CD4-positive, alpha-beta T cell (primary cell): ENCODE data around the gene OR2AJ1. TPM values are rescaled to one million over a fixed set of nuclear protein-coding genes. Genes with fewer than 3 reads are reported as not detected.

Source experiments
- ATAC-seq: fragments of 200-7000 bp; cut with Tn5 transposase; one replicate; pipeline ENCODE4 v1.10.0; 2022; ENCODE audit warnings: mild to moderate bottlenecking; ENCODE audit not compliant: poor library complexity
- CTCF ChIA-PET: fragments of 350-600 bp; sonication (Branson Sonifier 250); formaldehyde crosslinking; loops from one replicate; lab custom pipeline; 2021; ENCODE audit warnings: antibody characterized with exemption, inconsistent platforms; lab: Charles Lee
- POLR2A ChIA-PET: fragments of 350-600 bp; sonication (Branson Sonifier 250); formaldehyde crosslinking; loops from one replicate; lab custom pipeline; 2021; ENCODE audit warnings: antibody characterized with exemption, inconsistent platforms; lab: Charles Lee
- DNase-seq, 14 experiments: peaks; one replicate each; pipeline ENCODE4 v3.0.0-alpha.2; 2013 to 2020; ENCODE audit warnings: mixed read lengths in 2 of 14
- H3K27ac ChIP-seq, 2 donors: one replicate each; pipeline versions ENCODE4 v1.5.1 to v1.7.0; 2013; ENCODE audit warnings: low read length in 2 of 2, low read depth in 1 of 2, mild to moderate bottlenecking in 1 of 2
- H3K27me3 ChIP-seq, 2 experiments: 1 replicate in 1 of 2; 2 replicates in 1 of 2; pipeline versions ENCODE4 v1.6.1 to v1.7.0; 2013; ENCODE audit warnings: low read length in 2 of 2, control low read depth in 1 of 2, mild to moderate bottlenecking in 1 of 2, moderate library complexity in 1 of 2; ENCODE audit not compliant: insufficient read depth in 2 of 2, control insufficient read depth in 1 of 2
- H3K36me3 ChIP-seq: one replicate; pipeline ENCODE4 v1.6.1; 2013; ENCODE audit warnings: low read length, control low read depth; ENCODE audit not compliant: insufficient read depth
- H3K4me1 ChIP-seq: one replicate; pipeline ENCODE4 v1.6.1; 2013; ENCODE audit warnings: low read length, control low read depth; ENCODE audit not compliant: insufficient read depth
- H3K4me3 ChIP-seq: one replicate; pipeline ENCODE4 v1.5.1; 2013; ENCODE audit warnings: mild to moderate bottlenecking, low read length, moderate library complexity
- H3K9me3 ChIP-seq, 2 experiments: 1 replicate in 1 of 2; 2 replicates in 1 of 2; pipeline versions ENCODE4 v1.6.1 to v1.7.0; 2013; ENCODE audit warnings: low read length in 2 of 2, mild to moderate bottlenecking in 2 of 2, control low read depth in 1 of 2, moderate library complexity in 1 of 2; ENCODE audit not compliant: control insufficient read depth in 1 of 2, insufficient read depth in 1 of 2
- H3K27ac Mint-ChIP-seq: one replicate; pipeline ENCODE4 v1.8.0; 2020; ENCODE audit warnings: mixed read lengths
- H3K27me3 Mint-ChIP-seq: one replicate; pipeline ENCODE4 v1.8.0; 2021; ENCODE audit warnings: mixed read lengths
- H3K36me3 Mint-ChIP-seq: one replicate; pipeline ENCODE4 v1.8.0; 2021; ENCODE audit warnings: low read depth, mixed read lengths
- H3K4me1 Mint-ChIP-seq: one replicate; pipeline ENCODE4 v1.8.0; 2021; ENCODE audit warnings: low read depth, mixed read lengths
- H3K4me3 Mint-ChIP-seq: one replicate; pipeline ENCODE4 v1.8.0; 2020; ENCODE audit warnings: mild to moderate bottlenecking, mixed read lengths
- H3K9me3 Mint-ChIP-seq: one replicate; pipeline ENCODE4 v1.8.0; 2020; ENCODE audit warnings: mixed read lengths
- intact Hi-C, 2 experiments: fragments of 100-400 bp; cut with DNase I in 1 of 2; cut with micrococcal nuclease in 1 of 2; formaldehyde crosslinking; loops; one replicate each; pipeline versions ENCODE4 v1.15.1 to v1.9.0; 2023 to 2025; cut with DNase I, micrococcal nuclease
- total RNA-seq, 174 experiments: library from RNA in 2 of 174; stranded (reverse) in 2 of 174; gene quantifications; one replicate each; pipeline ENCODE4 v1.2.3 and lab custom pipeline; 2021 to 2026
- TF ChIP-seq, protein P1 (sequence below): fragments of 200-600 bp; IDR thresholded peaks from one replicate; pipeline ENCODE4 v1.8.0; 2022; ENCODE audit warnings: antibody characterized with exemption, mild to moderate bottlenecking

OR2AJ1 gene
- total RNA-seq, 2 experiments from 2014 or later: not detected

DNA sequence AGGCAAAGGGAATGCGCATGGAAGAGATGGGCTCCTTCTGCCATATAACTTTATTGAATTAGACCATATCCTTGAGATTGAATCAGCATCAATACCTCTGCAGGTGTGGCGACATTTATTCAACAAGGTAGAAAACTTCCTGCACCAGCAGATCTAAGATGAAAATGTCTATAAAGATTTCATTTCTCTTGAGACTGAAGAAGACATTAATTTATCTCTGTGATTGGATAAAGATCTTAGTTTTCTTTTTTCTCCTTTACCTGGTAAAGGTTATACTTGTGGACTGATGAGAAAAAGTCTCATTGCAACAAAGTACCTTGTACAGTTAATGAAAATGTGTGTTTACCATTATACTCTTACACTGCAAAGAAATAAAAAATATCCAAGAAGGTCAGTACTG is 4.7 kb upstream of the OR2AJ1 start, which contains the start of gene OR2T8:
TSS of gene OR2T8 (plus strand) at position 301 of the 400 bp plus-strand sequence. CDS start 766 bp downstream, outside the sequence.
- no peak within 1 kb of the TSS for H3K27ac ChIP-seq
- H3K27me3 ChIP-seq: no peaks in the 10 kb centered on the region
- H3K4me1 ChIP-seq: no peaks in the 10 kb centered on the region
- ChIA-PET POLR2A (no interaction called here), CTCF (no interaction called here)
- Mint-ChIP-seq H3K27me3 (peaks cover 18% of the 10 kb centered on the region), H3K27ac (no peak within 1 kb of the TSS), H3K4me3 (no peak within 1 kb of the TSS), H3K9me3 (no peaks in the 10 kb centered on the region), H3K36me3 (no peaks in the 10 kb centered on the region), H3K4me1 (no peaks in the 10 kb centered on the region)
- no peaks in the 10 kb centered on the region for H3K36me3 ChIP-seq
- ATAC-seq: no peak
- no peak within 1 kb of the TSS for H3K4me3 ChIP-seq
- TF ChIP-seq, protein P1, sequence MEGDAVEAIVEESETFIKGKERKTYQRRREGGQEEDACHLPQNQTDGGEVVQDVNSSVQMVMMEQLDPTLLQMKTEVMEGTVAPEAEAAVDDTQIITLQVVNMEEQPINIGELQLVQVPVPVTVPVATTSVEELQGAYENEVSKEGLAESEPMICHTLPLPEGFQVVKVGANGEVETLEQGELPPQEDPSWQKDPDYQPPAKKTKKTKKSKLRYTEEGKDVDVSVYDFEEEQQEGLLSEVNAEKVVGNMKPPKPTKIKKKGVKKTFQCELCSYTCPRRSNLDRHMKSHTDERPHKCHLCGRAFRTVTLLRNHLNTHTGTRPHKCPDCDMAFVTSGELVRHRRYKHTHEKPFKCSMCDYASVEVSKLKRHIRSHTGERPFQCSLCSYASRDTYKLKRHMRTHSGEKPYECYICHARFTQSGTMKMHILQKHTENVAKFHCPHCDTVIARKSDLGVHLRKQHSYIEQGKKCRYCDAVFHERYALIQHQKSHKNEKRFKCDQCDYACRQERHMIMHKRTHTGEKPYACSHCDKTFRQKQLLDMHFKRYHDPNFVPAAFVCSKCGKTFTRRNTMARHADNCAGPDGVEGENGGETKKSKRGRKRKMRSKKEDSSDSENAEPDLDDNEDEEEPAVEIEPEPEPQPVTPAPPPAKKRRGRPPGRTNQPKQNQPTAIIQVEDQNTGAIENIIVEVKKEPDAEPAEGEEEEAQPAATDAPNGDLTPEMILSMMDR: no peak
- no peaks in the 10 kb centered on the region for H3K9me3 ChIP-seq
- intact Hi-C loops: no loop called here
- DNase-seq: no peak

DNA sequence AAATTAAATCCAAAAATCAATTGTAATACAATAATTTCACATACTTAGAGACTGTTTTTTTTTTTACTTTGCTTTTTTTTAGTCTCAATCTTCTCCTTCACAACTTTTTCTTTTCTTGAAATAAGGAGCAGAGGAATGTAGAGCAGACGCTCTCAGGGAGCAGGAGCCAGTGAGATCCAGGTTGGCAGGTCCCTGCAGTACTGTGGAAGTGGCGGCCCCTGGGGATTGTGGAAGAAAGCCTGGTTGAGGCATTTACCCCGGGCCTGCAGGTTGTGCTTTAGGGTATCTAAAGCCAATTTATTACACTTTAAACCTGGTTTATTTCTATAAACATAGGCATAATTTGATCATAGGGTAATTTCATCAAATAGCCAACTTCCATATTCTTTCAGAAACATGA is 748 bp upstream of the OR2AJ1 start:
- CTCF ChIA-PET: no interaction called here

DNA sequence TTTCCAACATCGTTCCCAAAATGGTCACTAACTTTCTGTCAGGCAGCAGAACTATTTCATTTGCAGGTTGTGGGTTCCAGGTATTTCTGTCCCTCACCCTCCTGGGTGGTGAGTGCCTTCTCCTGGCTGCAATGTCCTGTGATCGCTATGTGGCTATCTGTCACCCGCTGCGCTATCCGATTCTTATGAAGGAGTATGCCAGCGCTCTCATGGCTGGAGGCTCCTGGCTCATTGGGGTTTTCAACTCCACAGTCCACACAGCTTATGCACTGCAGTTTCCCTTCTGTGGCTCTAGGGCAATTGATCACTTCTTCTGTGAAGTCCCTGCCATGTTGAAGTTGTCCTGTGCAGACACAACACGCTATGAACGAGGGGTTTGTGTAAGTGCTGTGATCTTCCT is 9.3 kb downstream of the OR2AJ1 start:
- no peaks in the 10 kb centered on the region for H3K36me3 ChIP-seq
- ATAC-seq (no peak), DNase-seq (no peak)
- POLR2A ChIA-PET: no interaction called here
- no peaks in the 10 kb centered on the region for H3K27me3 ChIP-seq
- H3K4me3 Mint-ChIP-seq: no peak overlapping the region
- TF ChIP-seq, protein P1: no peak
- H3K4me1 Mint-ChIP-seq: peaks cover 6% of the 10 kb centered on the region
- H3K36me3 Mint-ChIP-seq: no peaks in the 10 kb centered on the region
- peaks cover 0 to 22% of the 10 kb centered on the region in 2 experiments for H3K9me3 ChIP-seq
- H3K27me3 Mint-ChIP-seq: no peaks in the 10 kb centered on the region
- no peak overlapping the region for H3K4me3 ChIP-seq
- no peak overlapping the region for H3K27ac ChIP-seq
- H3K27ac Mint-ChIP-seq: no peak overlapping the region
- intact Hi-C loops: no loop called here
- CTCF ChIA-PET: no interaction called here
- H3K9me3 Mint-ChIP-seq: peaks cover 3% of the 10 kb centered on the region
- peaks cover 8% of the 10 kb centered on the region for H3K4me1 ChIP-seq

More for the DNA sequence above, 748 bp upstream of the OR2AJ1 start:
- intact Hi-C loops: no loop called here
- DNase-seq (no peak), ATAC-seq (no peak)
- no peak overlapping the region for H3K27ac Mint-ChIP-seq
- H3K9me3 ChIP-seq: peaks cover 0 to 3% of the 10 kb centered on the region in 2 experiments
- no peaks in the 10 kb centered on the region for H3K36me3 Mint-ChIP-seq
- H3K27me3 ChIP-seq: no peaks in the 10 kb centered on the region
- no peaks in the 10 kb centered on the region for H3K27me3 Mint-ChIP-seq
- no peak overlapping the region for H3K27ac ChIP-seq
- no peak overlapping the region for H3K4me3 Mint-ChIP-seq
- no peaks in the 10 kb centered on the region for H3K4me1 Mint-ChIP-seq
- TF ChIP-seq, protein P1: no peak
- H3K36me3 ChIP-seq: no peaks in the 10 kb centered on the region
- no peak overlapping the region for H3K4me3 ChIP-seq
- no peaks in the 10 kb centered on the region for H3K4me1 ChIP-seq
- no peaks in the 10 kb centered on the region for H3K9me3 Mint-ChIP-seq
- POLR2A ChIA-PET: no interaction called here
